Measurements from ENCODE around the gene SCUBE2.

Gene SCUBE2

DNA sequence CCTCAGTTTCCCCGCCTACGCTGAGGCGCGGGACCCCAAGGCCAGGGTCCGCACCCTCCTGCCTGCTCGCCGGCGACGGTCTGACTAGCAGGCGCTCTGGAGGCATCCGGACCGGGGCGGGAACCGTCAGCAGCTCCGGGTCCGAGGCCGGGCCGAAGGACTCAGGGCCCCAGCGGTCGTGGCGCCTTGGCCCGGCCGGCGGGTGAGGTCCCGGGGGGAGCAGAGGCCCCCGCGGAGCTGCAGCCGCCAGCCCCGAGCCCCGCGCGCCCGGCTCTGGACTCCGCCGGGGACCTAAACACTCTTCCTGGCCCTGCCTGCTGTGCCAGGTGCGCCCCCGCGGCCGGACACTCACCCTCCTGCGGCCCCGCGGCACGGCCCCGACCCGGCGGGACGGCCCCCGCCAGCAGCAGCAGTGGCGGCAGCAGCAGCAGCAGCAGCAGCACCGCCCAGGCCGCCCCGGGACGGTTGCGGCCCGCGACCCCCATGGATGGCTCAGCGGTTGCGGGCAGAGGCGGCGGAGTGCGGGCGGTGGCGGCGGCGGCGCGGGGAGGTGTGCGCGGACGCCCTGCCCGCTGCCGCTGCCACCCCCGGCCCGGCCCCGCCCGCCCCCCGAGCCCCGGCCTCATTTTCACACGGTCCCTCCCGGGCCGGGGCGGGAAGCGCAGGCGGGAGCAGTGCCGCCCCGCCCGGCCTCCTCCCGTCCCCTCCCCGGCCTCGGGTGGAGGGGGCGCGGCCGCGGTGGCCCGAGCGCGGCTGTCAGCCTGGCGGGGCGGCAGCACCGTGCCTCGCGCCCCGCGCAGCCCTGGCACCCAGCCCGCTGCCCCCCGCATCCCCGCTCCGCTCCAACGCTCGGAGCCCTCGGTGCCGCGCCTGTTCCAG is at the start of gene SCUBE2:
Gene SCUBE2 (minus strand): TSS at position 556 of the 879 bp plus-strand sequence. CDS start 71 bp downstream, at position 485.
- DNase-seq, result no peak

DNA sequence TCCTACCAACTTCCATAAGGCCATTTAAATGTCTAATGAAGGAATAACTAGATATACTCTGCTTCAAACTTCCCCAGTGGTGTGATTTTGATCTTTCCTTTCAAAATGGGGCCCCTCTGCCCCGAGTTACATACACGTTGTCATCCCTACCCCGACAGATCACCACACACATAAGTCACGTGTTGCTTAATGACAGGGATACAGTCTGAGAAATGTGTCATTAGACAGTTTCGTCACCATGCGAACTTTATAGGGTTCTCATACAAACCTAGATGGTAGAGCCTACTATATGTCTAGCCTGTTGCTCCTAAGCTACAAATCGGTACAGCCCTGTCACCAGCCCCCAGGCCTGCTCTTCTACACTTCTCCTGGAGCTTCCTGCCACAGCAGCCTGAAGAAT is 49.8 kb upstream of the SCUBE2 start:
- no peak for DNase-seq

DNA sequence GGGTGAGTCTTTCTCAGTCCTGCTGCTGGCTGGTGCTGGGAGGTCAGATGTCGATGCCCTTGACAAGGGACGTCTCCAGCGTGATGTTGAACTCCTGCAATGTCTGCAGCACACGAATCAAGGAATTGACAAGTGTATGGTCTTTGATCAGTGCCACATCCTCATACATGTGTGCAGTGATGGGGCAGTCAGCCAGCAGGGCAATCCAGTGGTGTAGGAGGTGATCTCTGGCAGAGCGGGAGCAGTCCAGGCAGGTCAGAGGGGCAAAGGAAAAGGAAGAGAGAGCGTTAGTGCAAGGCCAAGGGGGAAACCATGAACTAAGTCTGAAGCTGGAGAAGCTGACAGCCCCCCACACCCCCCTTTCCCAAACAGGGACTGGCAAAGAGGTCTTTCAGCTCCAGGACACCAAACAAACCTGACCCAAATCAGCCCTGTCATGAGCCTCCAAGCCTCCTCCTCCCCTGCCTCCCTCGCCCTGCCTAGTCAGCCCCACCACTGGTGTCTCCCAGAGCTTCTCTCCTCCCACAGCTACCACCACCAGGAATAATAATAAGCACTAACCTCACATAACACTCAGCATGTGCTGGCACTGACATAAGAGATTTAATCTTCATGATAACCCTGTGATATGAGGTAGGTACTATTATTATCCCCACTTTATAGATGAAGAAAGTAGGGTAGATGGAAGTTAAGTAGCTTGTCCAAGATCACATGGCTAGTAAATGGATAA is 48.4 kb upstream of the SCUBE2 start:
- DNase-seq, result no peak

DNA sequence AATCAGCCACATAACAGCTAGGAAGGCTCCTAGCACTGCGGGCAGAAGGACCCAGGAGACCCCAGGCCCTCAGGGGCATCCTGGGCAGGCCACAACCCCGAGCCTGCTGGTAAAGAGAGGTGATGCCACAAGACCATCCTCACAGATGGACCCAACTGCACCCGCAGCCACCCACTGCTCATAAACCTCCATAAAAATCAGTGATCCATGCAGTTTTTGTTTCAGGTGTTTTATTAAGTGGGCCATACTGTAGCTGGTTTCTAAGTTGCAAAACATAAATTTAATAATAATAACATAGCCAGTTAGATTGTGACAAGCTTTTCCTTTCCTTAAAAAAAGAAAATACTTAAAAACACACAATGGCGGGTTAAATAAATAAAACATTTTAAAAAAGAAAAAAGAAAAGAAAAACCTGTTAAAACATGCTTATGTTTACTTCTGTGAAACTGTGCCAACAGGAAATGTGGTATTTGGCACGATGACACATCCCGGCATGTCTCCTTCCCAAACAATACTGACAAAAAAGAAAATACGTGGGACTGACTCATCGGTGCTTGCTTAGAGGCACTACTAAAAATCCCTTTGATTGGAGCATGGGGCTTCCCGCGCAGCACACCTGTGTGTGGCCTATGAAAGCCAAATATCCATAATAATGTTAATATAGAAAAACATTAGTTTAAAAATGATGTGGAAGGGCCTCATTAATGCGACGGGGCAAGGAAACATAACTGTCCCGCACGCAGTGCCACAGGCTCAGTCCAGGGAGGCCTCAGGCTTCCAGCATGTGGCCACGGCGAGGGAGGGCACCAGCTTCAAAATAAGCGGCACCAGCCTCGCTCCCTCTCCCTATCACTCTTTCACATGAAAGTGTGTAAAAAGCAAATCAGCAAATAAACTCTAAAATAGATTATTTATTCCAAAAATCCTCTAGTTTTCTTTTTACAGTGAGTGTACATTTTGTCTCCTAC is 47.5 kb upstream of the SCUBE2 start:
- DNase-seq, result no peak

DNA sequence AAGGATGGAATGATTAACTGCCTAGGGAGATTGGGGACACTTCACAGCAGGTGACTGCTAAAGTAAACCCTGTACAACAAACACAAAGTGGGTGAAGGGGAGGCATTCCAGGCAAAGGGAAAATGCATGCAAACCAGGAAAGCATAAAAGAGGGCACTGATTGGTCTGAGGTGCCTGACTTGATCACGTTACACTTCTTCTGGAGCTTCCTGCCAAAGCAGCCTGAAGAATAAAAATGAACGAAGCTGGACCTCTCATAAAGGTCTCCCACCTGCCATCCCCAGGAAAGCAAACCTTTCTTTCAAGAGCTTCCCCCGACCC is 46.7 kb upstream of the SCUBE2 start:
- no peak for DNase-seq

DNA sequence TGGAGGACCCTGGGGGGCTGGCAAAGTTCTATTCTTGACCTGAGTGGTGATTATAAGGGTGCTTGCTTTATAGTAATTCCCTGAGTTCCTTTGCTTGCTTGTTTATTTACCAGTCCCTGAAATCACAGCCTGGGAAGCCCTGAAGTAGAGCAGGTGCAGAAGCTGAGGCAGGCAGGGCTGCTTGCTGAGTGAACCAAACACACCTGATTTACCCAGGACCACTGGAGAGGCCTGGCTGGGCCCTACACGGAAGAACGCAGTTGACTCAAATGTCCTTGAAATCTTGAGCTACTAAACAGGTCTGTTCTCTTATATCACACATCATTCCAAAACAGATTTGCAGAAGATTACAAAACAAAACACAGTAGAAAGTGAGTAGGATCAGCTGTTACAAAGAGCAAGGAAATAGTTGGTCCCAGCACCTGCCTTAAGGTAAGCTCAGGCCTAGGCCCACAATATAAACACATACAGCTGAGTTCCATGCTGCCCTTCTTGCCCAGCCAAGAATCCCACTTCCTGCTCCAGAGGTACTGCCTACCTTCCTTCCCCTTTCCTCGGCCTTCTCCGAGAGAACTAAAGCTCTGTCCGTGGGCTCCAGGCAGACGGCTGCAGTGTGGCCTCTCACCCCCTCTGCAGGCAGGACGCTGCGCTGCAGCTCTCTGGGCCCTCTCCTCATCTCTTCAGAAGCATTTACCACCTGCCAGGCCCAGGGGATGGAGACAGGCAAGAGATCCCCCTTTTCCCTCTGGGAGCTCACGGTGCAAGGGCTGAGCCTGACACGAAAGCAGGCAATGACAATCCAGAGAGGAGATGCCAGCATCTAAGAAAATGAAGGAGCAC is 46.1 kb upstream of the SCUBE2 start:
- peak; percentile 3 for DNase-seq

DNA sequence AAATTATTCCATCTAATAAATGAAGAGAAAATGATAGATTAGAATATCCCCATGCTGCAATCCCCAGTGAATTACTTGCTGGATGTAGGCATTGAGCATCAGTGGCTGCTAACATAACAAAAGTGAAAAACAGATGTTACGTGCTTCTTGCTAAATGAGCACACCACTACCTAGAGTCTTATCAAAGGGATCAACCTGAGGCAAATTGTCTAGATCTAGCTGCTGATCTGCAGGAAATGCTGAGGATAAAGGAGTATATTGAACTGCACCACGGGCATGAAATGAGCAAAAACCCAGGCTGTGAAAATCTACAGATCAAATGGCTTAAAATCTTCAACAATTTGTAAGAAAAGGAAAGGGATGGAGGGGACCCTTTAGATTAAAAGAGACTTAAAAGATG is 45.3 kb upstream of the SCUBE2 start:
- no peak for DNase-seq

DNA sequence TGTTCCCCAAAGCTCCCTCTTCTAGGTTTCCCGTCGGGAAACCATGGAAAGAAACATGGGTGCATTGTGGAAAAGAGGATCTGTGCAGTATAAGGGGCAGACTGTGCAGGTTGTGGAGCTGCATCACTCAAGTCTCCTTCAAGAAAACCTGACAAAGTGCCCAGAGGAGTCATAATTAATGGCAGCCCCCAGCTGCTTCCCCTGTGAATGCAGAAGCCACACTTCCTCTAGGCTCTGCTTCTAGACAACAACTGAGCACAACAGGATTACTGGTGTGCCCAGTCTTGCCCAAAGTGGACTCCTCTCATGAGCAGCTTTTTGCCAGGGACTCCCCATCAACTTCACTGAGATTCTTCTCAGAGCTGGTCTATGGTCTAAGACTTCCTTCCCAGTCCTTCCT is 42.6 kb upstream of the SCUBE2 start:
- no peak for DNase-seq

DNA sequence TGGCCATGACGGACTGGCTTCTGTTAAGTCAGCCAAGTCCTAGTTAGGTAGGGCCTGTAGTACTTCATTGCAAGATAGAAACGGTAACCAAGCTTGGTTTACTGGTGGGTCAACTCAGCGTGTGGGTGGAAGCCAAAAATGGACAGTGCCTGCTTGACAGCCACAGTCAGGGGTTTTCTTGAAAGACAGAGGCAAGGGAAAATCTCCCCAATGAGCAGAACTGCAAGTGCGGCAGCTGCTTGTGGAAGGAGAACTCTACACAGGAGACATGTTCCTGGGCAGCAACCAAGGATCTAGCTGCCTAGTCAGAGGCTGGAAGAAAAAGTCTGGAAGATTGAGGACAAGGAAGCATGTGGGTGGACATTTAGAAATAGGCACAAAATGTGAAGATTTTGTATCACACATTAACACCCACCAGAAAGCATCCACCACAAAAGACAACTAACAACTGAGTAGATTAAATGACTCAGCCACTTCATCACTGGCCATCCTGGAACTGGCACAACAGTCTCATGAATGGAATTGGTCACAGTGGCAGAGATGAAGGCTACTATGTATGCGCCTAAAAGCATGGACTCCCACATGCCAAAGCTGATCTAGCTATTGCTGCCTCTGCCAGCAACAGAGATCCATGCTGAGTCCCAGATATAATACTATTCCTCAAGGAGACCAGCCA is 40.9 kb upstream of the SCUBE2 start:
- no peak for DNase-seq

DNA sequence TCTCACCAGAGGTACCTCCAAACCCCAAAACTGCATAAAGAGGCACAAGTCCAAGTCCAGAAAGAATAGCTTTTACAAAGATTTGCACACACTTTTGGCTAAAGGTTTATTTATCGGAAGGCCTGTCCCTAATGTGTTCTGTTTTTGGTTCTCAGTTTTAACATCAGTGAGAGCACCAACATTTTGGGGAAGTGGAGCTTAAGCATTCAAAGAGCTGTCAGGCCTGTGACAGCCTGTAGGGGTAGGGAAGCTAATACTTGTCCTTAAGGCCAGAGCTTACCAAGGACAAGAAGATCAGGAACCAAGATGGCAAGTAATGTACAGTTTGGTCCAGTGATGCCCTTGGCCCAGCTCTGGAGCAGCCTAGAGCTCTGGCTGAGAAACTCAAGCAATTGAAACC is 38.9 kb upstream of the SCUBE2 start:
- DNase-seq, result no peak

DNA sequence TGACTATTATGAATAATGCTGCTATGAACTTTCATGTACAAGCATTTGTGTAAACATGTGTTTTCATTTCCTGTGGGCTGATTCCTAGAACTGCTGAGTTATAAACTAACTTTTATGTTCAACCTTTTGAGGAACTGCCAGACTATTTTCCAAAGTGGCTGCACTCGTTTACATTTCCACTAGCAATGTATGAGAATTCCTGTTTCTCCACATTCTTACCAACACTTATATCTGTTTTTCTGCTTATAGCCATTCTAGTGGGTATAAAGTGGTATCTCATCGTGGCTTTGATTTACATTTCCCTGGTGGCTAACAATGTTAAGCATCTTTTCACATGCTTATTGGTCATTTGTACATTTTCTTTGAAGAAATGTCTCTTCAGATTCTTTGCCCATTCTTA is 35.2 kb upstream of the SCUBE2 start:
- DNase-seq, result no peak

DNA sequence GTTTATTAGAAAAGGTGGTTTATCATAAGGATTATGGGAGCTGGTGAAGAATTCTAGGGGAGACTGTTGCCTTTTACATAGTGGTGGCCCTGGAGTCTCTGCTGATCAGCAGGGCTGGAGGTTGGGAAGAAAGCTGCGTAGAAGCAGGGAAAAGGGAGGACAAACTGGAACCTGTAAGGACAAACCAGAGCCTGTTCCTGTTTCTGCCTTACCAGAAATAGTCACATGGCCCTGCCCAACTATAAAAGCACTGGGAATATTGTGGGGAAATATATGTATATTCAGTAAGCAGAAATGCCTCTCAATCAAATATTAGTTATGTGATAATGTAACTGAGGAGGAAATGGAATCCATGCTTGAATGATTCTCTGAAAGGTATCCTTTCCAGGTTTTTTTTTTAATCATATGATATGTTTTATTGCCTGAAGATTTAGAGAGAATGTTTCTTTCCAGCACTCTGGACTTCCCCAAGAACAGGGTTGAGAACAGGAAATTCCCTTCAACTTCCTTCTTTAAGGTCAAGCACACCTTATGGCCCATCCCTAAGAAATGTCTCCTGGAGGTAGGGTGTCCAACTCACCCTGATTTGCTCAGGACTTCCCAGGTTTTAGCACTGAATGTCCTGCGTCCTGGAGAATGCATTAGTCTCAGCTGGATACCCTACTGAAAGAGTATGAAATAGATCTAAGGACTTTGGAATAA is 33.9 kb upstream of the SCUBE2 start:
- no peak for DNase-seq

DNA sequence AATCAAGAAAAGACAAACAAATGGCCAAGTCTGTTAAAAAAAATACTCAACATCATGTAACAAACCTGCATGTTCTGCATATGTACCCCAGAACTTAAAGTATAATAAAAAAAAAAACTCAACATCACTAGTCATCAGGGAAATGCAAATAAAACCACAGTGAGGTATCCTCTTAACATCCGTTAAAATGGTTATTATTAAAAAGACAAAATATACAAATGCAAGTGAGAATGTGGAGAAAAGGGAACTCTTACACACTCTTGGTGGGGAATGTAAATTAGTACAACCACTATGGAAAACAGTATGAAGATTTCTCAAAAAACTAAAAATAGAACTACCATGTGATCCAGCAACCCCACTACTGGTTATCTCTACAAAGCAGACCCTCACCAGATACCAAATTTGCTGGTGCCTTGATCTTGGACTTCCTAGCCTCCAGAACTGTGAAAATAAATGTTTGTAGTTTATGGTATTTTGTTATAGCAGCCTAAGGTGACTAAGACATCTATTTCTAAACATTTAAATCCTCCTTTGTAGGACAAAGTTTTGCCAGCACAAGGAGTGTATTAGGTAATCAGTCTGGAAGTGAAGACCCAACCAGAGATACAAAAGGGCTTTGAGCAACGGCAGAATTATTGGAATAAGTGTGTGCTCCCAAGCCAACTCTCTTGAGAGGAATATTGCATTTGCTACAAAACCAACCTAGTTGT is 32.4 kb upstream of the SCUBE2 start:
- DNase-seq, result no peak

DNA sequence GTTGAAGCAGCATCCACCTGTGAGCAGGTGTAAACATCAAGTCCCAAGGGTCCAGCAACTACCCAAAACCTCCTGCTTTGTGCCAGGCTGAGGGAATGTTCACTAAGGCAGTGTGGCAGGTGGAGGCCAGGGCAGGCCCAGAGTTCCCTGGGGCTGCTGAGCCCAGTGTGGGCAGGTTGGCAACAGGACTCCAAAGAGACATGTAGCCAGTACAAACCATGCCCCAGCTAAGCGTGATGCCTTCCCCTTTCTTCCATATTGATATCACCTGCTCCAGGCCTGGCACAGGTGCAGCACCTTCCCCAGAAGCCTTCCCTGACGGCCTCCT is 30.0 kb upstream of the SCUBE2 start:
- no peak for DNase-seq

DNA sequence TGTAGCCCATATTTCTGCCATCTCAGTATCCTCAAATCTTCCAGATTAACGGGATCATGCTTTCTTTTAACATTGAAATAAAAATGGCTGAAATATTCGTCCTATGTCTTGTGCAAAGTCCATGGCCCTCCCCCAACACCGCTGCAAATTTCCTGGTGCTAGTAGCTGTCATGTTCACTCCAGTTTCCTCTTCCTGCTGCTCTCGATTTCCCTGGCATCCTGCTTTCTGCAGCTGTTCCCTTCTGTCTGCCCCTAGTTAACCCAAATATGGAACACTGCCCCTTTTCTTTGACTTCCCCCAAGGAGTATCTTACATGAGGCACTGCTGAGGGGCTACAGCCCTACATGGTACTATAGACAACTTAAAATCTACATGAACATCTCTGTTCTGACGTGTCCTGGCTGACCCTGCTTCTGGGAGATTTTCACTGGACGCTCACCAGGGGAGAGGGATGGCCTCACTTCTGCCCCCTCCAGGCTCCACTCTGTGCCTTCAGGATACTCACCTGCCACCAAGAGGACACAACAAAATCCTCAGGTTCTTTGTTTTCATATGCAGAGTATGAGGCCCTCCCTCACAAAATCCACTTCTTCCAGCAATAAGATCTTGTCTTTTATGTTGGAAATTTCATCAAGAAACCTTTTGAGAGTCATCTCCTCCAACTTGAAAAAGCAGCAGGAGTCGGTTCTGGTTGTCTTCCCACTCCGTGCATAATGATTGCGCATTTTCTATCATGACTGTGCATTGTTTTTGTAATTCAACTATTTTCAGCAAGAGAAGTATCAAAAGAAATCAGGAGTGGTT is 29.5 kb upstream of the SCUBE2 start:
- DNase-seq, result no peak

DNA sequence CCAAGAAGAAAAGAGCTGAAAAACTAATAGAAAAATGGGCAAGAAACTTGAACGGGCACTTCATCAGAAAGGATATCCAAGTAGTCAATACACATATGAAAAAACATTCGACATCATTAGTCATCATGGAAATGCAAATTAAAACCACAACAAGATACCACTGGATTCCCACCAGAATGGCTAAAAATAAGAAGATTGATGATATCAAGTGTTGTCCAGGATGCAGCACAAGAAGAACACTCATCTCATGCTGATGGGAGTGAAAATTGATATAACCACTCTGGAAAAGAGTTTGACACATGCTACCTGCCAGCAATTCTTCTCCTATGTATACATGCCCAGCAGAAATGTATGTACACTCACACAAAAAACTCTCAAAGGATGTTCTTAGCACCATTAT is 26.9 kb upstream of the SCUBE2 start:
- no peak for DNase-seq

DNA sequence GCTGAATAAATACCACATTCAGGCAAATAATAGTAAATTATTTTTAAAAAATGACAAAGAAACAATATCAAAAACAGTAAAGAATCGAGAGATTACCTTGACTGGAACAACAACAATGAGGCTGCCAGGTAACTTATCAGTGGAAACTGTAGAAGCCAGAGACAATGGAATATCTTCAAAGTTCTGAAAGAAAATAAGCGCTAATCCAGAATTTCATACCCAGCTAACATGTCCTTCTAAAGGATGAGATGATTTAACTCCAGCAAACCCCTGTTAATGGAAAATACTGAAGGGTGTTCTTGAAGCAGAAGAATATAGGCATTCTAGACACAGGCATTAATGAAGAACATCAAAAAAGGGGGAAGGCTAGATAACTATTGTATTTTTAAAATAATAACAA is 20.7 kb upstream of the SCUBE2 start:
- DNase-seq, result no peak

DNA sequence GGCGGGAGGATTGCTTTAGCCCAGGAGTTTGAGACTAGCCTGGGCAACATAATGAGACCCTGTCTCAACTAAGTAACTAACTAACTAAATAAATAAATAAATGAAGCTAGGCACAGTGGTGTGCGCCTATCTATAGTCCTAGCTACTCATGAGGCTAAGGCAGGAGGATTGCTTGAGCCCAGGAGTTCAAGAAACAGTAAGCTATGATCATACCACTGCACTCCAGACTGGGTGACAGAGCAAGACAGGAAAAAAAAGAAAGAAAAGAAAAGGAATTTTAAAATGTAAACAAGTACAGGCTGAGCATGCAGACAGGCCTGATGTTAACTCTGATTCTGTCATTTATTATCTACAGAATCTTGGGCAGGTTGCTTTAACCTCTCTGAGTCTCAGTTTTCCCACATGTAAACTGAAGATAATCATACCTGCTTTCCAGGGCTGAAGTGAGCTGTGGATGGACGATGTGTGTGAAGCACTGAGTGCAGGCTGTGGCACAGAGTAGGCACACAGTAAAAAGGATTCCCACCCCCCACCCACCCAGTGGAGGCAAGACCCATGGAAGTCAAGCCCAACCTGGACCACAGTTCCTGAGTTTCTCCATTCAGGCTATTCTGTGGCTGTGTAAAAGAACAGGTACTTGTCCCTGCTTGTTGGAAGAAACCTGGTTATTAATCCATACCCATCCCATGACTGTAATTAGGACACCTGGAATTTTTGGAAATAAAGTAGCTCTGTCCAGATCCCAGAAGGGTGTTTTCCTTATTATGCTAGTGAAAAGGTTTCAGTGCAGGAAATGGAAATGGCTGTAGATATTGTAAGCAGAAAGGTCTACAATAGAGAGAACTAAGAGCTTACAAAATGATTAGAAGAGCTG is 18.7 kb upstream of the SCUBE2 start:
- no peak for DNase-seq

DNA sequence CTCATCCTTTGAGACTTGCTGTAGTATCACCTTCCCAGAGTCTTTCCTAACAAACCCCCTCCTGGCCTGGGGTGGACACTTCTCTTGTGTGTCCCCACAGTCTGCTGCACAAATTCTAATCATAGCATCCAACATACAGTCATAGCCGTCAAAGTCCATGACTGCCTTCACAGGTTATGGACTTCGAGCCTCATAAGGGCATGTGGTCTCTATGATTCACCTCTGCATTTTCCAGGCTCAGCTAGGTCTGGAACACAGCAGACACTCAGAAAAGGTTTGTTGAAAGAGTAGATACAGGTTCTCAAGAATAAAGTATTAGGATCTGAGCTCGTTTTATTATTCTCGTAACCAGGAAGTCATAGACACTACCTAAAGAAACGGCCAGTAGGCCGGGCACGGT is 13.2 kb upstream of the SCUBE2 start:
- DNase-seq, result no peak

Measured in GF-D8 (cell line).